ENCODE measurements around the gene PCBP3. TPM values are rescaled to one million over a fixed set of nuclear protein-coding genes. Genes with fewer than 3 reads are reported as not detected.

The PCBP3 gene
- polyA plus RNA-seq, 1 donor (not counting 4 experiments of a cell fraction or from before 2014, with no cell fraction given), result 0.25 TPM

GRCh38 chr21:45910155-45910547 lies 266.6 kb downstream of the PCBP3 start:
- Histone ChIP-seq H3K4me1 (ENCODE audit: control insufficient read depth, extremely low read depth, insufficient read depth, low read length) (no peaks in the 10 kb centered on the region), H3K27ac (ENCODE audit: control insufficient read depth, insufficient read depth, low read length) (no peak overlapping the region), H3K4me3 (ENCODE audit: control insufficient read depth in 2 of 3, extremely low read depth in 1 of 3, insufficient read depth in 2 of 3, low read depth in 1 of 3, low read length in 3 of 3) (no peak overlapping the region), H3K9me3 (ENCODE audit: control insufficient read depth, low read depth, low read length) (no peaks in the 10 kb centered on the region), H3K9ac (ENCODE audit: control insufficient read depth, extremely low read depth, insufficient read depth, low read length) (no peak overlapping the region), H3K36me3 (ENCODE audit: control insufficient read depth in 2 of 2, extremely low read depth in 1 of 2, insufficient read depth in 2 of 2, low read length in 2 of 2) (no peaks in the 10 kb centered on the region), H3K4me2 (ENCODE audit: control insufficient read depth, extremely low read depth, insufficient read depth, low read depth, low read length) (no peak overlapping the region), H3K9me1 (ENCODE audit: control insufficient read depth, extremely low read depth, insufficient read depth, low read length) (no peaks in the 10 kb centered on the region), H3K79me2 (ENCODE audit: control insufficient read depth, insufficient read depth, low read length) (no peaks in the 10 kb centered on the region), H3K27me3 (ENCODE audit: control insufficient read depth, extremely low read depth, insufficient read depth, low read length) (peaks cover 7% of the 10 kb centered on the region), H2AFZ (ENCODE audit: control insufficient read depth, low read length) (no peak overlapping the region), H4K20me1 (ENCODE audit: control insufficient read depth, extremely low read depth, insufficient read depth, low read length) (no peaks in the 10 kb centered on the region)
- no peak for DNase-seq (ENCODE audit: low read depth, low spot score)
- dilution Hi-C loops (cut with MboI; ENCODE audit: extremely low pct_ligation_motif_present, low sequenced_read_pairs), result no loop called here
- no peak for FAIRE-seq
- no peak for TF ChIP-seq EZH2 (IDR thresholded peaks at IDR 0.05; ENCODE audit: low read length)
- no peak for TF ChIP-seq CTCF (optimal IDR thresholded peaks at IDR 0.05 in 1 of 3, IDR thresholded peaks at IDR 0.05 in 1 of 3, conservative IDR thresholded peaks at IDR 0.05 in 1 of 3; ENCODE audit: extremely low read depth in 1 of 3, insufficient read depth in 2 of 3, low read length in 3 of 3)

- DNase-seq (ENCODE audit: low read depth, low spot score) (no peak), FAIRE-seq (no peak)
- no peaks in the 10 kb centered on the region for H3K36me3 ChIP-seq (ENCODE audit: control insufficient read depth in 2 of 2, extremely low read depth in 1 of 2, insufficient read depth in 2 of 2, low read length in 2 of 2)
- no peak overlapping the region for H2AFZ ChIP-seq (ENCODE audit: control insufficient read depth, low read length)
- dilution Hi-C loops (cut with MboI; ENCODE audit: extremely low pct_ligation_motif_present, low sequenced_read_pairs), result no loop called here
- H3K9ac ChIP-seq (ENCODE audit: control insufficient read depth, extremely low read depth, insufficient read depth, low read length), result no peak overlapping the region
- H3K79me2 ChIP-seq (ENCODE audit: control insufficient read depth, insufficient read depth, low read length), result no peaks in the 10 kb centered on the region
- no peak overlapping the region for H3K27ac ChIP-seq (ENCODE audit: control insufficient read depth, insufficient read depth, low read length)
- H3K9me3 ChIP-seq (ENCODE audit: control insufficient read depth, low read depth, low read length), result no peaks in the 10 kb centered on the region
- H3K9me1 ChIP-seq (ENCODE audit: control insufficient read depth, extremely low read depth, insufficient read depth, low read length), result no peaks in the 10 kb centered on the region
- H3K27me3 ChIP-seq (ENCODE audit: control insufficient read depth, extremely low read depth, insufficient read depth, low read length), result peaks cover 7% of the 10 kb centered on the region
- no peaks in the 10 kb centered on the region for H4K20me1 ChIP-seq (ENCODE audit: control insufficient read depth, extremely low read depth, insufficient read depth, low read length)
- no peak for TF ChIP-seq CTCF (optimal IDR thresholded peaks at IDR 0.05 in 1 of 3, IDR thresholded peaks at IDR 0.05 in 1 of 3, conservative IDR thresholded peaks at IDR 0.05 in 1 of 3; ENCODE audit: extremely low read depth in 1 of 3, insufficient read depth in 2 of 3, low read length in 3 of 3)
- TF ChIP-seq EZH2 (IDR thresholded peaks at IDR 0.05; ENCODE audit: low read length), result no peak
- no peak overlapping the region for H3K4me3 ChIP-seq (ENCODE audit: control insufficient read depth in 2 of 3, extremely low read depth in 1 of 3, insufficient read depth in 2 of 3, low read depth in 1 of 3, low read length in 3 of 3)
- H3K4me1 ChIP-seq (ENCODE audit: control insufficient read depth, extremely low read depth, insufficient read depth, low read length), result no peaks in the 10 kb centered on the region
- no peak overlapping the region for H3K4me2 ChIP-seq (ENCODE audit: control insufficient read depth, extremely low read depth, insufficient read depth, low read depth, low read length)
These were observed 267.2 kb downstream of the PCBP3 start for GRCh38 chr21:45910548-45911221.
